ENCODE data around the gene EDEM2. TPM values are rescaled to one million over a fixed set of nuclear protein-coding genes. Genes with fewer than 3 reads are reported as not detected.
"Not testable (repeated sequence)": the region's sequence is repeated elsewhere in the genome, so short reads cannot be mapped to it uniquely, and the experiment has no call there.

EDEM2 gene
- total RNA-seq, 1 donor from 2014 or later: 20.3 TPM

DNA sequence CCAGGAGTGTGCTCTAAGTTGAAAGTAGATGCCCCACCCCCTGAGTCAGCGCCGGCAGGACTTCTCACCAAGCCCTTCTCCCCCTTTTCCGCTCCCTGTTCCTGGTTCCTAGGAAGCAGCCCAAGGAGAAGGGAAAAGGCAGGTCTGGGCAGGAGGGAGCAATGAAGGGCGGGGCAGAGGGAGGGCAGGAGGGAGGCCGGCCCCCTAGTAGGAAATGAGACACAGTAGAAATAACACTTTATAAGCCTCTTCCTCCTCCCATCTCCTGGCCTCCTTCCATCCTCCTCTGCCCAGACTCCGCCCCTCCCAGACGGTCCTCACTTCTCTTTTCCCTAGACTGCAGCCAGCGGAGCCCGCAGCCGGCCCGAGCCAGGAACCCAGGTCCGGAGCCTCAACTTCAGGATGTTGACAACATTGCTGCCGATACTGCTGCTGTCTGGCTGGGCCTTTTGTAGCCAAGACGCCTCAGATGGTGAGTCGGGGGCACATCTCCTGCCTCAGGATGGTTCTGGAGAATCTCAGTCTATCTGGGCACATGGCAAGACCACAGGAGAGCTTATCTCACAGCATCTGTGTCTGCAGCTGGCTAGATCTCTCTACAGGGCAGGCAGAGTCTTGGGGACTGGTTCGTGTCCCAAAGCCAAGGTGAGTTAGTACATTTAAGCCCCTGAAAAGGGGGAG lies 24.8 kb upstream of the EDEM2 start, which contains the start of gene PROCR:
Gene PROCR, plus strand, starts transcription at position 320 of the 681 bp plus-strand sequence. Its CDS starts 83 bp downstream, at position 403.
- Histone ChIP-seq H3K4me3 (peak within 1 kb of the TSS; percentile 55 to 64), H3K4me1 (peaks cover 0 to 11% of the 10 kb centered on the region in 2 donors), H3K27ac (peak within 1 kb of the TSS; percentile 73 to 76), H3K36me3 (peaks cover 3 to 11% of the 10 kb centered on the region in 2 donors), H3K9me3 (no peaks in the 10 kb centered on the region), H3K27me3 (no peaks in the 10 kb centered on the region)
- DNase-seq (ENCODE audit: low spot score in 2 of 2): peak; percentile 55 to 92
- intact Hi-C loops (cut with DNase I): no loop called here
- TF ChIP-seq, protein P1, sequence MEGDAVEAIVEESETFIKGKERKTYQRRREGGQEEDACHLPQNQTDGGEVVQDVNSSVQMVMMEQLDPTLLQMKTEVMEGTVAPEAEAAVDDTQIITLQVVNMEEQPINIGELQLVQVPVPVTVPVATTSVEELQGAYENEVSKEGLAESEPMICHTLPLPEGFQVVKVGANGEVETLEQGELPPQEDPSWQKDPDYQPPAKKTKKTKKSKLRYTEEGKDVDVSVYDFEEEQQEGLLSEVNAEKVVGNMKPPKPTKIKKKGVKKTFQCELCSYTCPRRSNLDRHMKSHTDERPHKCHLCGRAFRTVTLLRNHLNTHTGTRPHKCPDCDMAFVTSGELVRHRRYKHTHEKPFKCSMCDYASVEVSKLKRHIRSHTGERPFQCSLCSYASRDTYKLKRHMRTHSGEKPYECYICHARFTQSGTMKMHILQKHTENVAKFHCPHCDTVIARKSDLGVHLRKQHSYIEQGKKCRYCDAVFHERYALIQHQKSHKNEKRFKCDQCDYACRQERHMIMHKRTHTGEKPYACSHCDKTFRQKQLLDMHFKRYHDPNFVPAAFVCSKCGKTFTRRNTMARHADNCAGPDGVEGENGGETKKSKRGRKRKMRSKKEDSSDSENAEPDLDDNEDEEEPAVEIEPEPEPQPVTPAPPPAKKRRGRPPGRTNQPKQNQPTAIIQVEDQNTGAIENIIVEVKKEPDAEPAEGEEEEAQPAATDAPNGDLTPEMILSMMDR (IDR thresholded peaks at IDR 0.05): no peak

DNA sequence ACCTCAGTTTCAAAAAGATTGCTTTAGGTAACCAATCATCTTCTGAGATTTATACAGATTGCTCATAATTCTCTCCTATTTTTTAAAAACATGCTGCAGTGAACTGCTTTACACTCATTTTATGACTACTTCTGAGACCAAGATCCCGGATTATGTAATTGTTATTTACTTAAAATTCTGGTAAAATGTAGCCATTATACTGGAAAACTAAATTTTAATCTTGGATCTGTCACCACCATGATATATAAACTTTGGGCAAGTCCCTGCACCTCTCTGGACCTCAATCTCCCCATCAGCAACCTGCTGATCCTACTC lies 24.3 kb upstream of the EDEM2 start:
- Histone ChIP-seq H3K27me3 (no peaks in the 10 kb centered on the region), H3K36me3 (peaks cover 2 to 6% of the 10 kb centered on the region in 2 donors), H3K4me1 (peaks cover 1 to 12% of the 10 kb centered on the region in 2 donors), H3K4me3 (peak overlapping the region; percentile 55 to 64), H3K27ac (peak overlapping the region; percentile 73 to 76), H3K9me3 (no peaks in the 10 kb centered on the region)
- intact Hi-C loops (cut with DNase I): no loop called here
- TF ChIP-seq, protein P1 (IDR thresholded peaks at IDR 0.05): no peak
- no peak for DNase-seq (ENCODE audit: low spot score in 2 of 2)

DNA sequence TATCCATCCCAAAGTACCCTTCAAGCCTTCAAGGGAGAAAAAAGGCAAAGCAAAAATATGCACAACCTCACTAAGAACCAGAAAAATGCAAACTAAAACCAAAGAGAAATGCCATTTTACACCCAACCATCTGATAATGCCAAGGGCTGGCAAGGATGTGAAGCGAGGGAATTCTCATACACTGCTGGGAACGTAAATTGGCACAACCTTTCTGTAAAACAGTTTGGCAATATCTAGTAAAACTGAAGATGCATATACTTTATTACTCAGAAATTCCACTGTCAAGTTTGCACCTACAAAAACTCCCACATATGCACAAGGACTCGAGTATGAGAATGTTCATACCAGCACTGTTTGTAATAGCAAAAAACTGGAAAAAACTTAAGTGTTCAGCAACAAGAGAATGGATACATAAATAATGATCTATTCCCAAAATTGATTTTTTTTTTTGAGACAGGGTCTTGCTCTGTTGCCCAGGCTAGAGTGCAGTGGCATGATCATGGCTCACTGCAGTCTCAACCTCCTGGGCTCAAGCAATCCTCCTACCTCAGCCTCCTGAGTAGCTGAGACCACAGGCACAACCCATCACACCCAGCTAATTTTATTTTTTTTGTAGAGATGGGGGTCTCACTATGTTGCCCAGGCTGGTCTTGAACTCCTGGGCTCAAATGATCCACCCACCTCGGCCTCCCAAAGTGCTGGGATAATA lies 21.7 kb upstream of the EDEM2 start:
- intact Hi-C loops (cut with DNase I); H3K27ac ChIP-seq; H3K27me3 ChIP-seq; H3K36me3 ChIP-seq; H3K4me3 ChIP-seq; H3K9me3 ChIP-seq; DNase-seq (ENCODE audit: low spot score in 2 of 2): not testable (repeated sequence)
- H3K4me1 ChIP-seq: peaks cover 3 to 17% of the 10 kb centered on the region in 2 donors

DNA sequence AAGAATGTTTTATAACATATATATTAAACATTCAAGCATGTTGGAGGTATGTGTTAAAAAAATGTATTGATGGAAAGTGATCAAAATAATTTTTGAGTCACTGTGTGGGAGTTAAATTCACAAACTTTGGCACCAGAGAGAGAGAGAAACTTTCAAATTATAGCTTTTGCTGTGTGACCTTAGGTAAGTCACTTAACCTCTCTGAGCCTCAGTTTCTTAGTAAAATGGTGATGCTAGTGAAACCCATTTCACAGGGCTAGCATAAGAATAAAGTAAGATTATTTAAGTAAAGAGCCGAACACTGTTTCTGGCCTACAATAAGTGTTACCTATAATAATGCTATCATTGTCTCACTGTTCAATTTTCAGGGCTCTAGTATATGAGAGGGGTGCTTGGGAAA lies 20.7 kb upstream of the EDEM2 start:
- intact Hi-C loops (cut with DNase I): no loop called here
- no peak overlapping the region for H3K4me3 ChIP-seq
- no peaks in the 10 kb centered on the region for H3K27me3 ChIP-seq
- DNase-seq (ENCODE audit: low spot score in 2 of 2): no peak
- no peak overlapping the region for H3K27ac ChIP-seq
- peaks cover 3 to 17% of the 10 kb centered on the region in 2 donors for H3K4me1 ChIP-seq
- TF ChIP-seq, protein P1 (IDR thresholded peaks at IDR 0.05): no peak
- H3K9me3 ChIP-seq: no peaks in the 10 kb centered on the region
- H3K36me3 ChIP-seq: no peaks in the 10 kb centered on the region

DNA sequence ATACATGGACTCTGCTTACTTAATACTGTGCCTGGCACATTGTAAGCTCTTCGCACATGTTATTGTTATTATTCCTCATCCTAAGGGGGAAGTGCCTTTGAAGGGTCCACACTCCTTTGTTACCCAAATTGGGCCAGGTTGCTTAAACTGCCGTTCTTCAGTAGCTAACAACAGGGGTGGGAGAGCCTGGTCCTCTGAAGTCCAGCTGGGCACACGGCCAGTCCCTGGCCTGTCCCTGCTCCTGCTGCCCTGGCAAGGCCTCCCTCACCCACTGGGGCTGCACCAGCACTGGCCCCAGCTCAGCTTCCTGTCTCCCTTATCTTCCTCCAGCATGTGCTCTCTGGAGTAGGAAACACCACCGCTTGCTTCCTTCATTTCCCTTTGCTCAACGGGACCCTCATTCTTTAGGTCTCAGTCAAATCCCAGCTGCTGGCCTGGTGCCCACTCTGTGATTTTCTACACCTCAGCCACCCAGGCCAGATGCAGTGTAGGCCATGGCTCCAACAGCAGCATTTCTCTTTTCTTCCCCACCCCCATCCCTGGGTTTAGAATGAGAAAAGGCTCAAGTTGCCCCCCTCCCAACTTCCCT lies 19.2 kb upstream of the EDEM2 start:
- Histone ChIP-seq H3K27me3 (no peaks in the 10 kb centered on the region), H3K9me3 (no peaks in the 10 kb centered on the region), H3K36me3 (no peaks in the 10 kb centered on the region), H3K27ac (peak overlapping the region; percentile 9 to 41), H3K4me1 (peaks cover 3 to 9% of the 10 kb centered on the region in 2 donors), H3K4me3 (no peak overlapping the region)
- no peak for DNase-seq (ENCODE audit: low spot score in 2 of 2)
- intact Hi-C loops (cut with DNase I): no loop called here
- TF ChIP-seq, protein P1 (IDR thresholded peaks at IDR 0.05): no peak

Data from ascending aorta (tissue), 2 donors.